Thoracic aorta (tissue), 2 donors: ENCODE measurements around the gene FASN. TPM values are rescaled to one million over a fixed set of nuclear protein-coding genes. Genes with fewer than 3 reads are reported as not detected.
"Not testable (repeated sequence)": the region's sequence is repeated elsewhere in the genome, so short reads cannot be mapped to it uniquely, and the experiment has no call there.

Experiments
- ATAC-seq: fragments of 150-250 bp; one replicate; pipeline ENCODE4 v1.8.0; 2017; ENCODE audit warnings: low read depth; ENCODE audit not compliant: insufficient number of reproducible peaks, low FRiP score
- DNase-seq: peaks from one replicate; pipeline ENCODE4 v3.0.0-alpha.2; 2020; ENCODE audit warnings: low spot score
- H3K27ac ChIP-seq, 2 donors: fragments of 200-600 bp; sonication (generic); 1 replicate in 1 of 2; 2 replicates in 1 of 2; pipeline ENCODE4 v1.5.1; 2016; ENCODE audit warnings: mild to moderate bottlenecking in 2 of 2, moderate library complexity in 2 of 2
- H3K27me3 ChIP-seq: fragments of 200-600 bp; sonication (generic); replicated peaks from 2 replicates; pipeline ENCODE4 v1.6.0; 2016; ENCODE audit warnings: mild to moderate bottlenecking; ENCODE audit not compliant: insufficient read depth
- H3K36me3 ChIP-seq: fragments of 200-600 bp; sonication (generic); one replicate; pipeline ENCODE4 v1.5.1; 2016
- H3K4me1 ChIP-seq, 2 donors: fragments of 200-600 bp; sonication (generic); 1 replicate in 1 of 2; 2 replicates in 1 of 2; pipeline versions ENCODE4 v1.5.1 to v1.6.0; 2016; ENCODE audit warnings: low read depth in 2 of 2, mild to moderate bottlenecking in 1 of 2; ENCODE audit not compliant: control insufficient read depth in 1 of 2
- H3K4me3 ChIP-seq: fragments of 200-600 bp; sonication (generic); 2 replicates; pipeline ENCODE4 v1.5.1; 2016; ENCODE audit warnings: mild to moderate bottlenecking
- H3K9me3 ChIP-seq: fragments of 200-600 bp; sonication (generic); 2 replicates; pipeline ENCODE4 v1.5.1; 2016
- total RNA-seq, 2 donors: library from RNA; depleted of rRNA; stranded (reverse); fragments of >200 nt; gene quantifications; one replicate each; pipeline versions ENCODE4 v1.1.0 to v1.2.3, GENCODE V29; 2016
- TF ChIP-seq, protein P1 (sequence below): fragments of 200-600 bp; sonication (generic); IDR thresholded peaks from one replicate; pipeline ENCODE4 v1.5.1; 2019; ENCODE audit warnings: antibody characterized with exemption

Gene FASN
- total RNA-seq, 2 donors from 2014 or later = 49.6 to 50.9 TPM

DNA sequence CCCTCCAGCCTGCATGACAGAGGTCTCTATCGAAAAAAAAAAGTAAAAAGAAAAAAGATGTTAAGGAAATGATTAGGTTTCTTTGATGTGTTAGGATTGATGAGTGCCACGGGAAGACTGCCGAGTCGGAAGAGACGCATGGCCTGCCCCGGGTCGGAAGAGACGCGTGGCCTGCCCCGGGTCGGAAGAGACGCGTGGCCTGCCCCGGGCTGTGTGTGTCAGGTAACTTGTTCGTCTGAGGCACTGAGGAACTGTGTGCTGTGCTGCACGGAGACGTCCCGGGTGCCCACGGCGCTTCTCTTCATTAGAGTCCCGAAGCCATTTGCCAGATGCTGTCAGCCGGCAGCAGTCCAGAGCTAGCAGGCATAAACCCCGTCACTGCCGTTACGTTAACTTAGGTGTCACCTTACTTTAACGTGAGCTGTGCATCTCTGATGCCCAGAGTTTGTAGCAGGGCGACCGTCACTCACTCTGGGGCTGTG lies 40.5 kb upstream of the FASN start:
- H3K36me3 ChIP-seq = no peaks in the 10 kb centered on the region
- no peaks in the 10 kb centered on the region for H3K9me3 ChIP-seq
- H3K4me1 ChIP-seq = no peaks in the 10 kb centered on the region
- no peak overlapping the region for H3K27ac ChIP-seq
- DNase-seq (no peak), ATAC-seq (no peak)
- no peak overlapping the region for H3K4me3 ChIP-seq
- TF ChIP-seq, protein P1, sequence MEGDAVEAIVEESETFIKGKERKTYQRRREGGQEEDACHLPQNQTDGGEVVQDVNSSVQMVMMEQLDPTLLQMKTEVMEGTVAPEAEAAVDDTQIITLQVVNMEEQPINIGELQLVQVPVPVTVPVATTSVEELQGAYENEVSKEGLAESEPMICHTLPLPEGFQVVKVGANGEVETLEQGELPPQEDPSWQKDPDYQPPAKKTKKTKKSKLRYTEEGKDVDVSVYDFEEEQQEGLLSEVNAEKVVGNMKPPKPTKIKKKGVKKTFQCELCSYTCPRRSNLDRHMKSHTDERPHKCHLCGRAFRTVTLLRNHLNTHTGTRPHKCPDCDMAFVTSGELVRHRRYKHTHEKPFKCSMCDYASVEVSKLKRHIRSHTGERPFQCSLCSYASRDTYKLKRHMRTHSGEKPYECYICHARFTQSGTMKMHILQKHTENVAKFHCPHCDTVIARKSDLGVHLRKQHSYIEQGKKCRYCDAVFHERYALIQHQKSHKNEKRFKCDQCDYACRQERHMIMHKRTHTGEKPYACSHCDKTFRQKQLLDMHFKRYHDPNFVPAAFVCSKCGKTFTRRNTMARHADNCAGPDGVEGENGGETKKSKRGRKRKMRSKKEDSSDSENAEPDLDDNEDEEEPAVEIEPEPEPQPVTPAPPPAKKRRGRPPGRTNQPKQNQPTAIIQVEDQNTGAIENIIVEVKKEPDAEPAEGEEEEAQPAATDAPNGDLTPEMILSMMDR = no peak
- H3K27me3 ChIP-seq = no peaks in the 10 kb centered on the region

DNA sequence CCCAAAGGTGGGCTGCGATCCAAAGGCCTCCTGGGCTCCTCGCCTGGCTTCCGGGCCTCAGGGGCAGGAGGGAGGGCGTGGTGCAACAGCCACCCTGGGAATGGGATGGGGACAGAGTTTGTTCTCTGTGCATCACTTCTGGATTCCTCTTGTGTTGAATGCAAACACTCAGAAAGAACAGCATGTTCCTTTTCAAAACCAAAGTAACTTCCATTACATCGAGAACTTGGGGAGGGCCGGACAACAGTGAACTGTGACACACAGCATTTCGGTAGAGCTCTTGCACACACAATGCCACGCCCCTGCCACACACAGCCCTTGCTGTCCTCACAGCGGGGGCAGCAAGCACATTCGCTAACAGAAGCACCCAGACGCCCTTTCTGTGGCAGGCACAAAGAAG lies 36.1 kb upstream of the FASN start:
- no peak for DNase-seq
- H3K4me3 ChIP-seq = no peak overlapping the region
- H3K4me1 ChIP-seq = no peaks in the 10 kb centered on the region
- no peak overlapping the region for H3K27ac ChIP-seq
- no peaks in the 10 kb centered on the region for H3K9me3 ChIP-seq
- TF ChIP-seq, protein P1 = no peak
- ATAC-seq = no peak
- H3K36me3 ChIP-seq = no peaks in the 10 kb centered on the region
- H3K27me3 ChIP-seq = no peaks in the 10 kb centered on the region

DNA sequence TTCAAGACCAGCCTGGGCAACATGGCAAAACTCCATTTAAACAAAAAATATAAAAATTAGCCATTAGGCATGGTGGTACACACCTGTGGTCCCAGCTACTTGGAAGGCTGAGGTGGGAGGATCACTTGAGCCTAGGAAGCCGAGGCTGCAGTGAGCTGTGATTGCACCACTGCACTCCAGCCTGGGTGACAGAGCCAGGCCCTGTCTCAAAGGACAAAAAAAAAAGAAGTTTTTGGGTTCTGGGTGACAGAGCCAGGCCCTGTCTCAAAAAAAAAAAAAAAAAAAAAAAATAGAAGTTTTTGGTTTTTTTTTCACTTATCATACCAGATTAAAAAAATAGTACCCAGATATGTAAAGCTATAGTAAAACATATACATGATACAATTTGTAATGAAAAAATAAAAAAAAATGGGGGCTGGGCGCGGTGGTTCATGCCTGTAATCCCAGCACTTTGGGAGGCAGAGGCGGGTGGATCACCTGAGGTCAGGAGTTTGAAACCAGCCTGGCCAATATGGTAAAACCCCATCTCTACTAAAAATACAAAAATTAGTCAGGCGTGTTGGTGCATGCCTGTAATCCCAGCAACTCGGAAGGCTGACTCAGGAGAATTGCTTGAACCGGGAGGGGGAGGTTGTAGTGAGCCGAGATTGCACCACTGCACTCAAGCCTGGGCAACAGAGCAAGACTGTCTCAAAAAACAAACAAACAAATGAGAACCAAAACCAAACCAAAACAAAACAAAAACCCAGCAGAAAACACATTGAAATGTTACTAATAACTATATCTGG lies 35.3 kb upstream of the FASN start:
- H3K4me3 ChIP-seq, H3K27ac ChIP-seq, H3K36me3 ChIP-seq, H3K27me3 ChIP-seq, DNase-seq, ATAC-seq, H3K4me1 ChIP-seq, H3K9me3 ChIP-seq: not testable (repeated sequence)

DNA sequence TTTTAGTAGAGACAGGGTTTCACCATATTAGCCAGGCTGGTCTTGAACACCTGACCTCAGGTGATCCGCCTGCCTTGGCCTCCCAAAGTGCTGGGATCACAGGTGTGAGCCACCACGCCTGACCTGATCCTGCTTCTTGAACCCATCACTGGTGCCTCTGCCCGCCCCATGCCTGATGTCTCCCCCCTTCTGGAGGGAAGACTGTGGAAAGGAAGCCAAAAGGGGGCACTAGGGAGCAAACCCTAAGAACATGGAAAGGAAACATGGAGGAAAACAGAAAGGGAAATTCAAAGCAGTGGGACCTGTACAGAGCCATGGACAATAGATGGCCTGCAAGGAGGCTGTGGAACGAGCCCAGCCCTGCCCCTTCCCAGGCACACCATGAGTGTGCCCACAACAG lies 31.1 kb upstream of the FASN start:
- peaks cover 9% of the 10 kb centered on the region for H3K36me3 ChIP-seq
- H3K27me3 ChIP-seq = no peaks in the 10 kb centered on the region
- H3K27ac ChIP-seq = no peak overlapping the region
- no peak overlapping the region for H3K4me3 ChIP-seq
- H3K9me3 ChIP-seq = no peaks in the 10 kb centered on the region
- DNase-seq = no peak
- TF ChIP-seq, protein P1 = no peak
- H3K4me1 ChIP-seq = no peaks in the 10 kb centered on the region
- no peak for ATAC-seq

DNA sequence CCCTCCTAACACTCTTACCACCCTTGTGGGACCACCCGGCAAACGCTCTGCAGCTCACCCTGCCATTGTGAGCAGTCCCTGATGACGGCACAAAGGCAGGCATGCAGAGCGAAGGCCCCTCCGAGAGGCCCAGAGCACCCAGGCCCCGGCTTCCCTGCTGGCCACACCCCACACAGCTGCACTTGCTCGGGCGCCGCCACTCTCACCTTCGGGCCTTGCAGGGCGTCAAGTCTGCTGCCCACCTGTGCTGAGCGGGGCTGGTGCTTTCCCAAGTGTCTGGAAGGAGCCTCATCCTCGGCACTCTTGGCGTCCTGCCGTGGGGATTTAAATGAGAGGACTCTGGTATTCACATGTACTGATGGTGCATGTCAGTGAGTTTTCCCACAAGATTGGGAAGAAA lies 30.3 kb upstream of the FASN start:
- H3K9me3 ChIP-seq = no peaks in the 10 kb centered on the region
- peaks cover 10% of the 10 kb centered on the region for H3K36me3 ChIP-seq
- no peak for DNase-seq
- H3K27ac ChIP-seq = no peak overlapping the region
- TF ChIP-seq, protein P1 = no peak
- no peak overlapping the region for H3K4me3 ChIP-seq
- no peak for ATAC-seq
- H3K4me1 ChIP-seq = no peaks in the 10 kb centered on the region
- no peaks in the 10 kb centered on the region for H3K27me3 ChIP-seq
